Stimulated activated CD4-positive, alpha-beta T cell treated with anti-CD3 and anti-CD28 coated beads, TNF-alpha, amount 100 ng/mL, for 1 hour (primary cell): Measurements from ENCODE around the gene RHBDD1.

Experiments used
- DNase-seq, 3 donors: peaks; one replicate each; pipeline ENCODE4 v3.0.0-alpha.2; 2020; ENCODE audit warnings: low read depth in 3 of 3, low spot score in 1 of 3

The RHBDD1 gene

GRCh38 chr2:226979004-226979403 is 143.2 kb downstream of the RHBDD1 start:
- DNase-seq: no peak

- DNase-seq: no peak
Measured at GRCh38 chr2:226981791-226982326, 146.0 kb downstream of the RHBDD1 start.

- DNase-seq: no peak
Measured at GRCh38 chr2:226983895-226984749, 148.3 kb downstream of the RHBDD1 start.

- DNase-seq: no peak
Measured at GRCh38 chr2:226984750-226985582, 149.1 kb downstream of the RHBDD1 start.

GRCh38 chr2:226985583-226985946 is 149.7 kb downstream of the RHBDD1 start:
- DNase-seq: no peak

GRCh38 chr2:226991663-226992062 is 155.8 kb downstream of the RHBDD1 start:
- DNase-seq: no peak

GRCh38 chr2:226993171-226993570 is 157.3 kb downstream of the RHBDD1 start:
- DNase-seq: no peak

- DNase-seq: no peak
Measured at GRCh38 chr2:226994775-226995174, 158.9 kb downstream of the RHBDD1 start.

- DNase-seq: peak in 1 of 3 donors; percentile 5
Measured at GRCh38 chr2:226995625-226996041, 159.8 kb downstream of the RHBDD1 start.

GRCh38 chr2:226999661-227000060 is 163.8 kb downstream of the RHBDD1 start:
- DNase-seq: no peak

- no peak for DNase-seq
Measured at GRCh38 chr2:227000123-227000522, 164.3 kb downstream of the RHBDD1 start.

GRCh38 chr2:227004482-227004881 is 168.6 kb downstream of the RHBDD1 start:
- no peak for DNase-seq

- no peak for DNase-seq
Measured at GRCh38 chr2:227006189-227006897, 170.5 kb downstream of the RHBDD1 start.

- DNase-seq: no peak
Measured at GRCh38 chr2:227007148-227007547, 171.3 kb downstream of the RHBDD1 start.

- no peak for DNase-seq
Measured at GRCh38 chr2:227007940-227008339, 172.1 kb downstream of the RHBDD1 start.

- DNase-seq: no peak
Measured at GRCh38 chr2:227010433-227010832, 174.6 kb downstream of the RHBDD1 start.

GRCh38 chr2:227013330-227013729 is 177.5 kb downstream of the RHBDD1 start:
- no peak for DNase-seq

- no peak for DNase-seq
Measured at GRCh38 chr2:227013881-227014280, 178.0 kb downstream of the RHBDD1 start.

GRCh38 chr2:227016894-227017293 is 181.0 kb downstream of the RHBDD1 start:
- no peak for DNase-seq

- DNase-seq: no peak
Measured at GRCh38 chr2:227020416-227020815, 184.6 kb downstream of the RHBDD1 start.

GRCh38 chr2:227022608-227023007 is 186.8 kb downstream of the RHBDD1 start:
- DNase-seq: no peak
